NCI-H1694 (cell line): ENCODE results near the gene UBQLN1.

Experiments
- DNase-seq: peaks from one replicate; lab custom pipeline; 2025; lab: John Stamatoyannopoulos, UW

The UBQLN1 gene

DNA sequence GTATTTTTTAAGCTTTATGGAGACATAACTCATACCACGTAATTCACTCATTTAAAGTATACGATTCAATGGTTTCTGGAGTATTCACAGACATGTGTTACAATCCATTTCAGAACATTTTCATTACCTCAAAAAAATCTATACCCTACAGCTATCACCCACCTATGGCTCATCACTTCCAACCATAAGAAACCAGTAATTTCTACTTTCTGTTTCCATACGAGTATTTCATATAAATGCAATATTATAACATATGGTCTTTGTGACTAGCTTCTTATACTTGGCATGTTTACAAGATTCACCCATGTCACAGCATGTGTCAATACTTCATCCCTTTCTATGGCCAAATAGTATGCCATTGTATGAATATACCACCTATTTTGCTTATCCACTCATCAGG is 18.8 kb downstream of the UBQLN1 start:
- DNase-seq: no peak

DNA sequence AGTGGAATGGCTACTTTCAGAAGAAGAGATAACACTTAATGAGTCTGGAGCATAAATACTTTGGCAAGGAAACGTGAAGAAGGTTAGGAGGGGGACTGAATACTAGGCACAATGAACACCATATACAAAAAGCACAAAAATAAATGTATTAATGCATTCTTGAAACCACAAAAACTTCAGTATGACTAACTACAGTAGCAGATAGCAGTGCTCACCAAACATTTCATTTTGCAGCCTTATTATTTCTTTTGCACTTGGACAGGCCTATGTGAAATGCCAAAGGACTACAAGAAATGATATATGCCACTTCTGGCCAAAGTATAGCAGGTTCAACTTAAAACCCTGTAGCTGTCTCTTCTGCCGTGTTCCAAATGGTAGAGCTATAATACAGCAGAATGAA is 26.3 kb downstream of the UBQLN1 start:
- no peak for DNase-seq

DNA sequence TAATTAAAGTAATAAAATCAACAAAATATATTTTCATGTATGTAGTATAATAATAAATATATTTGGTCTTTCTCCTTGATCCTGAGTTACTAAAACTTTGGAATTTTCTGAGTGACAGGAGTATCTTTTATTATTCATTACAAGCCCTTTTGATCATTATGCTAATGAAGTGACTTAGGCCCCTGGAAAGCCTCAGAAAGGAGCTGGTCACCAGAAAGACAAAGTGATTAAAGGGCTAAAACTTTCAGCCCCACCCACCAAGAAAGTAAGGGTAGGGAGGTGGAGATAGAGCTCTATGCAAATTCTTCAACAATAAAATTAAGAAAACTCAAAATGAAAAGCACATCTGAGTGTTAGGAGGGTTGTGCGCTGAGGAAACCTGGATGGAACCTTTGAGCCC is 27.5 kb downstream of the UBQLN1 start:
- DNase-seq: no peak

DNA sequence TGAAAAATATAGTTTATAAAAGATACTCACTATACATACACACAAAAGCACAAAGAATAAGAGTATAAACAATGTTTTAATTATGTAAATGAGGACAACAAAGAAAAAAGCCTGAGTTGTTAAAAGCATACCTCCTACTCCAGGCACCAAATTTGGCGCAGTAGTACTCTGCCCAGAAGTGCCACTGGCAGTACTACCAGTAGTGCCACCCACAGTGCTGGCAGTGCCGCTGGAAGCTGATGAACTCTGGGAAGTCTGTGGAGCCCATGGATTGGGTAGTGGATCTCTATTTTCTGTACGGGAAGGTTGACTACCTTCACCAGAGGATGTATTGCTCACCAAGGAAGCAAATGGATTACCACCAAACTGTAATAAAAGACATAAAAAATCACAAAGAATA is 30.2 kb downstream of the UBQLN1 start:
- no peak for DNase-seq

DNA sequence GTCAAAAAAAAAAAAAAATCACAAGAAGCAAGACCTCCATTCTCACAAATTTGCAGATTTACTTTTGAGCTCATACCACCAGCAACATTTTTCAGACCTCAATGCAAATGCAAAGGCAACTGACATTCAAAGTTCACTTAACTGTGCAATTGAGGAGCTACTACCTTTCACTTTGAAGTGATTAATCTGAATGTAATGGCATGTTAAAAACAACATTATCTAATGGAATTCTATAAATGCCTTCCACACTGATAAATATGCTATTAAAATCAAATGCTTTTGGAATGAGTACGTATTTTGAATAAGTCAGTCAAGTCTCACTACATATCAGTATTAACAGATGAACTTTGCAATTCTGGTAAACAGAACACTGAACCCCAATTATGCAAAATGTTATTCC is 32.3 kb downstream of the UBQLN1 start:
- DNase-seq: no peak

DNA sequence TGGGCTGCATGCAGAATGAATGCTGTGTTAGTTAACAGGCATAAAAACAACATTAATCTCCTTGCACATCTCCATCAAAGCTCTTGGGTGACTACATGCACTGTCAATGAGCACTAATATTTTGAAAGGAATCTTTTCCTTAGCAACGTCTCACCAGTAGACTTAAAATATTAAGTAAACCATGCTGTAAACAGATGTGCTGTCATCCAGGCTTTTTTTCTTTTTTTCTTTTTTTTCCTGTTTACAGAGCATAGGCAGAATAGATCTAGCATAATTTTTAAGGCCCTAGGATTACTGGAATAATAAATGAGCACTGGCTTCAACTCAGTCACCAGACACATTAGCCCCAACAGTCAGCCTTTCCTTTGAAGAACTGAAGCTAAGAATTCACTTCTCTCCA is 36.3 kb downstream of the UBQLN1 start:
- DNase-seq: no peak

DNA sequence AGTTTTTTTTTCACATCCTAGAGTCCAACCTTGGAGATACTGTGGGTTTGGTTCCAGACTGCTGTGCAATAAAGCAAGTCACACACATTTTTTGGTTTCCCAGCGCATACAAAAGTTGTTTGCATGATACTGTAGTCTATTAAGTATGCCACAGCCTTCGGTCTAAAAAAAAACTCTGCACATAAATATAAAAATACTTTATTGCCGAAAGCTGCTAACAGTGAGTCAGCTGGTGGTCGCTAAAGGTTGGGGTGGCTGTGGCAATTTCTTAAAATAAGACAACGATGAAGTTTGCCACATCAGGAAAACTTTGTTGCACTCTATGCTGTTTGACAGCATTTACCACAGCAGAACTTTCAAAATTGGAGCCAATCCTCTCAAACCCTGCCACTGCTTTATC is 37.4 kb downstream of the UBQLN1 start:
- DNase-seq: no peak

DNA sequence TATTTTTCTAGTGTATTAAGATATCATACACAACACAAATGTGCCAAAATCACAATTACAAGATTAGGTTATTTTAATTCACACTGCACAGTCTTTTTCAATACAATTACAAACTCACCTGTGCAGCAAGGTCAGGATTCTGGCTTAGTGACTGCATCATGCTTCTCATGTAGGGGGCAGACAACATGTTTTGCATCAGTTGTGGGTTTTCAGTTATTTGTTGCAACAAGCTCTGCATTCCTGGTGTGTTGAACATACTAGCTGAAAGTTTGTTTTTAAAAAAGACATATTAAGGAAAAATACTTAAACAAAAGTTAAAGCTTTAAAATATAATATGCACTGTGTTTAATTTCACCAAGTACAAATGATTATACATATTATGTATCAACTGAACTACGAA is 38.7 kb downstream of the UBQLN1 start:
- no peak for DNase-seq

DNA sequence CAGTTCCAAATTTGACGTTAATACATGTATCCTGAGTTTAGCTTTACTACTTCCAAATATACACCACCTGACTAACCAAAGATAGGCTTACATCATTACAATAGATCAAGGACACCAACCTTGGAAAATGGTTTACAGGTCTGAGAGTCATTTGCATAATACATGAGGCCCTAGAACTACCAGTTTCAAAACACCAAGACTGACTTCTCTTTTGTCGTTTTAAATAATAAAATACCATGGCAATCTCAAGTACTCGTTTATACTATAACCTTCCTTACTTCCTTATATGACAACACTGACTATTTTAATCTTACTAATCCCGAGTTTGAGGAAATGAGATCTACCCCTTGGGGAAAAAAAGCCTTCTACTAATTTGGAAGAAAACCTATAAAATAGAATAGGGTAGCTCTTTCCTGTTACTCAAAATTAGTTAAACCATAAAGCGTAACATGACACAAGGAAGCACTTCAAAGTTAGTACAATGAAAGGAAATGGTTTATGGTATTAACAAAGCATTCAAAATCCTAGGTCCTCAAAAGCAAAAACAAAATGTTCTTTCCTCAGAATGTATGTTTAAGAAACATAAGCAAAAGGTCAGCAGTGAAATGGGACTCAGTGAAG is 42.1 kb downstream of the UBQLN1 start:
- no peak for DNase-seq

DNA sequence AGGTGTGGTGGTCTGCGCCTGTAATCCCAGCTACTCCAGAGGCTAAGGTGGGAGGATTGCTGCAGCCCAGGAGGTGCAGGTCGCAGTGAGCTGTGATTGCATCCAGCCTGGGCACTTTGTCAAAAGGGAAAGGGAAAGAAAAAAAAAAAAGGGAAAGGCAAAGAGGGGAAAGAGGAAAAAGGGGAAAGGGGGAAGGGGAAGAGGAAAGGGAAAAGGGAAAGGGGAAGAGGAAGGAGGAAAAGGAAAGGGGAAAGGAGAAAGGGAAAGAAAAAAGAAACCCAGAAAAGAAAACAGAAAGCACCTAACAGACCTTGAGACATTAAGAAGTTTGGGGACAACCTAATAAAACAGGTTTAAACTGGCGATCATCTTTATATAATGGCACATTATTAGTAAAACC is 44.8 kb downstream of the UBQLN1 start:
- DNase-seq: no peak

DNA sequence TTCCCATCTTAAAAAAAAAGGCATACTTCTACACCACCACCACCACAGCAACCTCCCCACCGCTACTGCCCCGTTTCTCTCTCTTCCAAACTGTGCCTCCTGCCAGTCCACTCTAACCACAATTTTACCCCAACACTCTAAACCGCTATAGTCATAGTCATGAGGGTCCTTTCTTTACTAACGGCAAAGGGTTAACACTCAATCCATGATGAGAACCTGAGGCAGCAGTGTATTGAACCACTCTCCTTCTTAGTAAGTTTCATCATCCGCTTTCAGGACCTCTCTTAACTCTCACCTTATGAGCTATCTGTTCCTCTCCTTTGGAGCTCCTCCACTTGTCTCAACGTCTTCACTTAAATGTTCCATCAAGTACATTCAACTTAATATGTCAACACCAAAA is 50.8 kb downstream of the UBQLN1 start:
- no peak for DNase-seq

DNA sequence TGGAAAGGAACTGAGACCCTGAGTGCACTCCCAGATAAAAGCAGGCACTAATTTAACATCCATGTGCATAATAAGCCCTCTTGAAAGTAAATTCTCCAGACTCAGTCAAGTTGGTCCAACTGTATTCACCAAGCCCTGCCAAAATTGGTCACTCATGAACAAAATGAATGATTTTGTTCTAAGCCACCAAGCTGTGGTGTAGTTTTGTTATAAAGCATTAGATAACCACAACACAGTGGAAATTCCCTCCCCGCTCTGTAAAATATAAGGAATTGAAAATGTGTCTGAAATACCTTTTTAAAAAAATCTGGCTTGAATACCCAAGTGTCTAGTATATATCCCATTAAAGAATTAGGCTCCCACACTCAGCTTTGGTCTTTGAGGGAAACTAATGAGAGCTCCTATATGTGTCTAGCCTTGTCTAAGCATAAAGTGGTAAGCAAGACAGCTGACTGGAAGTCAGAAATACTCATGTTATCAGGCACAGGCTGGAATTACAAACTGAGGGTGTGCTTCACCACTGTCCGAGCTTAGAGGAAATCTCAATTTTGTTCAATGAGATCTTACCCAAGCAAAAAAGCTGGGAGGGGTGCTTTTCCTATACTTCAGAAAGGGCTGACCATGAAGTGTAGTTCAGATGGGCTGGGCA is 51.6 kb downstream of the UBQLN1 start:
- no peak for DNase-seq

DNA sequence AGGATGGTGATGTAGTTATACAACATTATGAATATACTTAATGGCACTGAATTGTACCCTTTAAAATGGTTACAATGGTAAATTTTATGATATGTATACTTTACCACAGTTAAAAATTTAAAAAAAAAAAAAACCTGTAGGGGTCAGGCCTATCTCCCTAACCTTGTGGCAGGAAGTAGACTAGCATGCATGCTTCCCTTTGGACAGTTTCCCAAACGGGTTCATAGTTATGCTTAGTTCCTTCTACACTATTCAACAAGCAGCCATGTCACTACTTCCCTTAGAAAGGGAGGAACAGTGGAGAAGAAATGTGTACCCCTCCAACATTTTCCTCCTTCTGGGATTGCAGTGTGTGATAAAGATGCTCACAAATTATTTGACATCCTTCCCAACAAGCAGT is 52.3 kb downstream of the UBQLN1 start:
- DNase-seq: no peak

DNA sequence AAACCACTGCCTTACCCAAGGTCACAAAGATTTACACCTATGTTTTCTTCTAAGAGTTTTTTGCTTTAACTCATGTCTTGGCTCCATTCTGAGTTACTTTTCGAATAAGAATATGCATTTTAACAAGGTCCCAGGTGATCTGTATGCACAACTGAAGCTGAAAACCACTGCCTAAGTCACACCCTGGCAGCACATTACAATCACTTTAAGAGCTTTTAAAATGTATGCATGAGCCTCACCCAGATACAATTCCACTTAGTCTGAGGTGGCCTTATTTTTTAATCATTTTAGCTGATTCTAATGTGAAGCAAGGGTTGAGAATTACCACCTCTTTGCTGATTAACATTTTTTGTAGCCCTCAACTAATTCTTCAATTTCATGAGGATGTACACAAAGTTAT is 55.3 kb downstream of the UBQLN1 start:
- no peak for DNase-seq

DNA sequence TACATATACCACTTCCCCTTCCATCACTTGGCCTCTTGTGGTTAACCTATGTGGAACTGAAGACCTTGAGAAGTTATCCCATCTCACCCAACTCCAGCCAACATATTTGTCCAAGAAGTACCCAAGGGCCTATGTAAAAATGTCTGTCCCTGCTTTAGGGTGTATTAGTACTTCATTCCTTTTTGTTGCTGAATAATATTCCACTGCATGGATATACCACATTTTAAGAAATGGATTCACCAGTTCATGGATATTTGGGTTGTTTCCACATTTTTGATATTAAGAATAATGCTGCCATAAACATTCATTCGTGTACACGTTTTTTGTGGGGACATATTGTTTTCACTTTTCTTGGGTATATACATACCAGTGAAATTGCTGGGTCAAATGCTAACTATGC is 56.2 kb downstream of the UBQLN1 start:
- no peak for DNase-seq

DNA sequence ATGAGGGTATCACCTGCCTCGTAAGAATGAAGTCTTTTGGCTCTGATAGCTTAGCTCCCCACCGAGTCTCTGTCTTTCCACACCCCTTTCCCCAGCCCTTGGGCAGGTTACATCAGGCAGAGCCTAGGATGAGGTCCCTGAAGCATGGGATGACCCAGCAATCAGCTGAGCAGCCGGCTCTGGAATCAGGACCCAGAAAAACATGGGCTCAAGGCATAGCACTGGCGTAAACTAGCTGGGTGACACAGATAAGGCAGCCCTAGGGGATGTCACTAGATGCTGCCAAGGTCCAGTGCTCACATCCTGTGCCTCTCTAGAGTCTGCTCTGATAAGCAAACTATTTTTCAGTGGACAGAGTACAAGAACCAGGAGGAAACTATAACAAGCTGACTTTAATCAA is 58.2 kb downstream of the UBQLN1 start:
- DNase-seq: no peak

DNA sequence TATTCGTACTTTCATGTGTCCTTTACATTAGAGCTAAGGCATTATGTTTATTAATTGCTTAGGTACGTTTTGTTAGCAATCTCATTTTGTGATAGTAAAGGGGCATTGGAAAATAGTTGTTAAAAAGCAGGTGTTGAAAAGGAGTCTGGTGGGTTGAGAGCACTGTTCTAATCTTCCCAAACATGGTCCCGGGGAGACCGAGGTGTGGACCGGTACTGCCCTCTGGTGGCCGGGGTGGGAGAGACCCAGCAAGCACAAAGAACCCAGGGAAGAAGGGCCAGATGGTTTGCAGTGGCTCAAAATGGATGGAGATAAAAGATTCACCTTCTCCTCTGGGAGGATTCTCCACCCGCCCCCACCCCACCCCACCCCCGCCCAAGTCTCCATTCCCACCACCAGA is 58.7 kb downstream of the UBQLN1 start:
- no peak for DNase-seq

DNA sequence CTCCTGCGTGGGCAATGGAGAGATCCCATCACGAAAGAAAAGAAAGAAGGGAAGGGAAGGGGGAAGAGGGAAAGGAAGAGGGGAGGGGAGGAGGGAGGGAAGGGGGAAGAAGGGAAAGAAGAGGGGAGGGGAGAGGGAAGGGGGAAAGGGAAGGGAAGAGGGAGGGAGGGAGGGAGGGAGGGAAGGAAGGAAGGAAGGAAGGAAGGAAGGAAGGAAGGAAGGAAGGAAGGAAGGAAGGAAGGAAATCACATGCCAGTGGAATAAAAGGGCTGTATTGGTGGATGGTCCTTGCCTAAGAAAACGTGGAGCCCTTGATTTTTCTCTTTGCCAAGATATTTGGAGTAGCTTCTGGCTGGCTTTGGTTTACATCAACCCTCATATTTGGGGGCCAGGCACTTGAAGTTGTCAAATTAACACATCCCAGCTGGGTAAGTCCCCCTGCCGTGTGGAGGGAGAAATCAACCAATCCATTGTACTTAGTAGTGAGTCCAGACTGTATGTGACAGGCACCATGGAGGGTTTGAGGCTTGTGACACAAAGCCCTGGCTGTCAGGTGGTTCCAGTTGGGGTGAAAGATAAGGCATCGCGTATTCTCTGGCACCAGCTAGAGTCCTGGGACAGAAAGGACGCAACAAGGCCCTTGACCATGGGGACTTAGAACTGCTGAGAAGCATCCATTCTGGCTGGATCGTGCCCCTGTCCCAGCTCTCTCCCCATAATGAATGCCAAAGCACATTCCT is 61.1 kb downstream of the UBQLN1 start:
- no peak for DNase-seq

DNA sequence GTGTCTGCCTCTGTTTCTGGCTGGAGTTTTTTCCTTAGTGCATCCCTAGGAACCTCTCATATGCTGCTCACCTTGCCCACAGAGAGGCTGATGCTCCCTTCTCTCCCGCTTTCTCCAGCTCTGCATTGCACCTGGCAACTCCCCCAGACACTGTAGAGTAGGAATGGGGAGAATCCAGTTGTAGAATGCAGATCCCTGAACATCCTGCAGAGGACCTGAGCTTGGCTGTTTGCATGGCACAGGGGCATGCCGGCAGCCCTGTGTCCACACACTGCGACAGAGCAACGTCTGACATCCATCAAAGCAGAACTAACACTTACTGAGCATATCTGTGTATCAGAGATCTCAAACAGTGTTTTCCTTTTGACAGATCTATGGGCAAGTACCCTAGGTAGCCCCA is 65.0 kb downstream of the UBQLN1 start:
- DNase-seq: no peak

DNA sequence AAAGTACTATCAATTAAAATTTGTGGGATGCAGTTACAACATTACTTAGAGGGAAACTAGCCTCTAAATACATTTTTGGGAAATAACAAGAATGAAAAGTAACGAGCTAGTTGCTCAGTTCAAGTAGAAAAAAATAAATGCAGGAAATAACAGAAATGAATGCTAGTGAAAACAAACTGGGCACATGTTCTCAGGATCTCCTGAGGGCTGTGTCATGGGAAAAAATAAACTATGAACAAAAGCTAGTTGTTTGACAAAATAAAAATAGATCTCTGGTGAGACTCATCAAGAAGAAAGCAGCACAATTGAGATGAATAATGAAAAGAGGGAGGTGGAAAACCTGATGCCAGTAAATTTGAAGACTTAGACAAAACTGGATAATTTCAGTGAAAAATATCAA is 68.5 kb downstream of the UBQLN1 start:
- no peak for DNase-seq

DNA sequence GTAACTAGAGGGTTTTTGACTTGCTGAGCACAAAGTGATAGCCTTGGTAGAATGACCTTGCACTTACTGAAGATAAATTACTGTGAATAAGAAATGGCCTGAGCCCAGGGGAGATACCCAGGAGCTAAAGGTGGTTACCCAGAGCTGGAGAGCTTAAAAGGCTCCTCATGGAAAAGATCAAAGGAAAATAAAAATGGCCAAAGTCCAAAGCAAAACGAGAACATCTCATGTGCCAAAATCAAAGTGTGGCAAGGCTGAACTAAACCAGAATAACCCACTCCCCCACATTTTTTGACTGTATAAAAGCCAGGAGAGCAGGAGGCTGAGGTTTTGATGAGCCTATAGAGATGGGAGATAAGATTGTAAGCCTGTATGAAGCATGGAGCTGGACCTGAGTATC is 70.4 kb downstream of the UBQLN1 start:
- no peak for DNase-seq

DNA sequence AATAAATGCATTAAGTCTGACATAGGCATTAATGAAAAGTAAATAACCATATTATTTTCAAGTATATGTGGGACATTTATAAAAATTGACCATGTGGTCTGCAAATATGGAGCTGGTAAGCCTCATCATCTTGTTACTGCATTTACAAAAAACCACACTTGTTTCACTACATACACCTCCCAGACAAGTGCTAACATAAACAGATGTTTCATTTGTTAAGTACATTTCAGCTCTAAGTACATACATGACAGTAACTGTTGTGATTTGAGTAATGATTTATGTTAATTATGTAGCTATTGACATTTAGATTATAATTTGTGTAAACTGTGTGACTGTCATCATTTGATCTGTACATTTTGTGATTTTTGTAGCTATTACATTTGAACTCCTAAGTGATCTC is 70.9 kb downstream of the UBQLN1 start:
- no peak for DNase-seq

DNA sequence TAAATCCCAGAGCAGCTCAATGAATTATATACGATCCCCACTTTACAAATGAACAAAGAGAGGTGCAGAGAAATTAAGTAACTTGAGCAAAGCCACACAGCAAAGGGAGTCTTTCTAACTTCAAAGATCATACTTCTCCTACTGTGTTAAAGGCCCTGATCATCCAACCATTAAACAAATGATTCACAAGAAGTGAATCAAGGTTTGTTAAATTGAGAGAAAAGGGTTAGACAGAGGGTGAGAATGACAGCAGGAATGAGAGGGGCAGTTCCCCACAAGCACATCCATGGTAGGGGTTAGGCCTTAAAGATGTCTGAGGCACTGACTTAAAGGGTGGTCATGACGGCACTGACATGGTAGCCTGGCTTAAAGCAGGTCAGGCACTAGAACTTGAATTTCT is 74.1 kb downstream of the UBQLN1 start:
- no peak for DNase-seq

DNA sequence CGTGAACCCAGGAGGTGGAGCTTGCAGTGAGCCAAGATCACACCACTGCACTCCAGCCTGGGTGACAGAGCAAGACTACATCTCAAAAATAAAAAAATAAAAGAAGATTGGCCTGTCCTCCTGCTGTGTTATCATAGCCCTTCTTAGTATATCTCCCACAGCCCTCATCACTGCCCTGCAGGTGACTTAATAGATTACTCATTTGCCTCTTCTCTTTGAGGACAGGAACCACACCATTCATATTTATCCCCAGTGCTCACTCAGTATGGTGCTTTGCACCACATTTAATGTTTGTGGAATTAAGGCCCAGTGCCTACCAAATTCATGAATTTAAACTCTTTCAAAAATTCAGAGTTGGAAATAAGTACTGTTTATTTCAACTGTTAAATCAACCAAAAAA is 74.5 kb downstream of the UBQLN1 start:
- no peak for DNase-seq
